Right lobe of liver (tissue), 6 donors: ENCODE results near the gene RTKN2. TPM values are rescaled to one million over a fixed set of nuclear protein-coding genes. Genes with fewer than 3 reads are reported as not detected.

Experiments
- ATAC-seq, 4 donors: fragments of 200-7000 bp; cut with Tn5 transposase; one replicate each; pipeline ENCODE4 v1.9.1; 2020; ENCODE audit warnings: mild to moderate bottlenecking in 4 of 4, moderate library complexity in 4 of 4
- DNase-seq, 3 donors: peaks; one replicate each; pipeline ENCODE4 v3.0.0-alpha.2; 2020
- H3K27ac ChIP-seq, 3 donors: fragments of 200-600 bp; one replicate each; pipeline ENCODE4 v1.8.0; 2022
- H3K27me3 ChIP-seq, 2 donors: fragments of 200-600 bp; one replicate each; pipeline ENCODE4 v1.8.0; 2022
- H3K36me3 ChIP-seq, 4 donors: fragments of 200-600 bp; sonication (generic) in 1 of 4; one replicate each; pipeline versions ENCODE4 v1.5.1 to v1.8.0; 2017 to 2022; ENCODE audit warnings: control low read depth in 1 of 4
- H3K4me1 ChIP-seq, 4 donors: fragments of 200-600 bp; sonication (generic) in 1 of 4; one replicate each; pipeline versions ENCODE4 v1.5.1 to v1.8.0; 2017 to 2022; ENCODE audit warnings: control low read depth in 1 of 4
- H3K4me3 ChIP-seq, 3 donors: fragments of 200-600 bp; one replicate each; pipeline ENCODE4 v1.8.0; 2022
- H3K9me3 ChIP-seq, 4 donors: fragments of 200-600 bp; sonication (generic) in 1 of 4; one replicate each; pipeline versions ENCODE4 v1.5.1 to v1.8.0; 2017 to 2022; ENCODE audit warnings: control low read depth in 1 of 4
- CTCF ChIP-seq, 4 donors: fragments of 200-600 bp in 3 of 4; fragments of 450-650 bp in 1 of 4; IDR thresholded peaks; one replicate each; pipeline versions ENCODE4 v1.5.1 to v1.8.0; 2016 to 2022; ENCODE audit warnings: antibody characterized with exemption in 4 of 4, mild to moderate bottlenecking in 2 of 4
- POLR2A ChIP-seq: fragments of 450-650 bp; IDR thresholded peaks from one replicate; pipeline ENCODE4 v1.6.1; 2017; ENCODE audit warnings: antibody characterized with exemption, mild to moderate bottlenecking
- WGBS: methylation state at CpG from one replicate; pipeline ENCODE4 v1.1.6; 2018; ENCODE audit warnings: low coverage, low lambda C conversion rate; ENCODE audit not compliant: insufficient coverage; ENCODE audit errors: missing lambda C conversion rate; 5-methylcytosine and 5-hydroxymethylcytosine counted together
- intact Hi-C, 2 donors: fragments of 100-400 bp; cut with DNase I; formaldehyde crosslinking; loops; one replicate each; pipeline versions ENCODE4 v1.11.2 to v1.14.1; 2022
- total RNA-seq, 6 experiments: library from RNA; depleted of rRNA in 2 of 6; stranded (reverse); fragments of >200 nt in 2 of 6; fragmentation: NEBNext Ultra II Directional in 3 of 6; extraction: Animal tissue kit (Norgen Biotek cat#: 25700) in 3 of 6; gene quantifications; one replicate each; pipeline versions ENCODE4 v1.1.0 to v1.2.4, GENCODE V29; 2016 to 2023
- donor health status: DM: no; HTN: yes; CAD: no.
- donor health status: DM: no; HTN: no; CAD: no.
- donor health status: DM: no; HTN: no; CAD: no.
- donor health status: DM: no; HTN: yes; CAD: no.
- donor health status: DM: no; HTN: yes; CAD: no.

RTKN2 gene
- total RNA-seq, 6 experiments from 2014 or later, result 0.06 to 0.12 TPM; not detected in 4

- DNase-seq (no peak), ATAC-seq (no peak)
- WGBS, result 62% methylated on average over 5 of the region's 5 CpGs
- H3K36me3 ChIP-seq, result no peaks in the 10 kb centered on the region
- TF ChIP-seq POLR2A (no peak), CTCF (IDR thresholded peaks at IDR 0.05) (no peak)
- intact Hi-C loops, result no loop called here
- H3K9me3 ChIP-seq, result no peaks in the 10 kb centered on the region
- no peak overlapping the region for H3K4me3 ChIP-seq
- no peaks in the 10 kb centered on the region for H3K27me3 ChIP-seq
- no peaks in the 10 kb centered on the region for H3K4me1 ChIP-seq
- H3K27ac ChIP-seq, result no peak overlapping the region
Observed at GRCh38 chr10:62233356-62234076, 35.1 kb downstream of the RTKN2 start.

- intact Hi-C loops, result no loop called here
Observed at GRCh38 chr10:62231805-62232204, 36.8 kb downstream of the RTKN2 start.

GRCh38 chr10:62231371-62231770 is 37.3 kb downstream of the RTKN2 start:
- TF ChIP-seq POLR2A (no peak), CTCF (IDR thresholded peaks at IDR 0.05) (no peak)
- intact Hi-C loops, result no loop called here
- no peak for DNase-seq
- ATAC-seq, result peak in 1 of 4 donors; percentile 43
- H3K4me3 ChIP-seq, result no peak overlapping the region
- H3K36me3 ChIP-seq, result no peaks in the 10 kb centered on the region
- H3K27me3 ChIP-seq, result no peaks in the 10 kb centered on the region
- WGBS, result 52% methylated on average over 1 of the region's 1 CpG
- H3K4me1 ChIP-seq, result no peaks in the 10 kb centered on the region
- H3K27ac ChIP-seq, result no peak overlapping the region
- no peaks in the 10 kb centered on the region for H3K9me3 ChIP-seq

More at GRCh38 chr10:62231805-62232204, 36.8 kb downstream of the RTKN2 start:
- H3K4me1 ChIP-seq, result no peaks in the 10 kb centered on the region
- ATAC-seq (no peak), DNase-seq (no peak)
- H3K9me3 ChIP-seq, result no peaks in the 10 kb centered on the region
- no peak overlapping the region for H3K27ac ChIP-seq
- no peaks in the 10 kb centered on the region for H3K36me3 ChIP-seq
- no peak for TF ChIP-seq CTCF (IDR thresholded peaks at IDR 0.05)
- no peaks in the 10 kb centered on the region for H3K27me3 ChIP-seq
- WGBS, result 75% methylated on average over 4 of the region's 4 CpGs
- H3K4me3 ChIP-seq, result no peak overlapping the region

GRCh38 chr10:62230344-62231121 is 38.1 kb downstream of the RTKN2 start:
- 69% methylated on average over 4 of the region's 4 CpGs for WGBS
- Histone ChIP-seq H3K4me3 (no peak overlapping the region), H3K9me3 (no peaks in the 10 kb centered on the region), H3K27ac (no peak overlapping the region), H3K27me3 (no peaks in the 10 kb centered on the region), H3K4me1 (no peaks in the 10 kb centered on the region), H3K36me3 (no peaks in the 10 kb centered on the region)
- no peak for ATAC-seq
- TF ChIP-seq POLR2A (no peak), CTCF (IDR thresholded peaks at IDR 0.05) (no peak)
- DNase-seq, result no peak
- intact Hi-C loops, result no loop called here
